Fibroblast of lung (primary cell): Measurements from ENCODE around the gene C2orf78. TPM values are rescaled to one million over a fixed set of nuclear protein-coding genes. Genes with fewer than 3 reads are reported as not detected.
"Not testable (repeated sequence)": the region's sequence is repeated elsewhere in the genome, so short reads cannot be mapped to it uniquely, and the experiment has no call there.

Source experiments
- DNase-seq, 2 donors: peaks; one replicate each; pipeline versions ENCODE4 v3.0.0 to v3.0.0-alpha.2; 2010; ENCODE audit warnings: low read depth in 2 of 2
- H2AFZ ChIP-seq: 2 replicates; pipeline ENCODE4 v1.5.1; 2012; ENCODE audit warnings: low read length, control low read depth, inconsistent platforms
- H3K27ac ChIP-seq: 2 replicates; pipeline ENCODE4 v1.5.1; 2011; ENCODE audit warnings: low read length, control low read depth; ENCODE audit not compliant: insufficient read depth
- H3K27me3 ChIP-seq: 2 replicates; pipeline ENCODE4 v1.5.1; 2011; ENCODE audit warnings: mild to moderate bottlenecking, low read length; ENCODE audit not compliant: control insufficient read depth, insufficient read depth
- H3K36me3 ChIP-seq: 2 replicates; pipeline ENCODE4 v1.5.1; 2011; ENCODE audit warnings: low read length; ENCODE audit not compliant: control insufficient read depth, insufficient read depth
- H3K4me1 ChIP-seq: 2 replicates; pipeline ENCODE4 v1.5.1; 2011; ENCODE audit warnings: low read length; ENCODE audit not compliant: control insufficient read depth, insufficient read depth; ENCODE audit errors: extremely low read depth
- H3K4me2 ChIP-seq: 2 replicates; pipeline ENCODE4 v1.5.1; 2011; ENCODE audit warnings: low read length, control low read depth; ENCODE audit not compliant: insufficient read depth; ENCODE audit errors: extremely low read depth
- H3K4me3 ChIP-seq, 4 experiments: fragments of 200-600 bp in 1 of 4; sonication (generic) in 1 of 4; replicated peaks in 1 of 4; 2 replicates each; pipeline ENCODE4 v1.5.1; 2011 to 2016; ENCODE audit warnings: low read length in 4 of 4, low read depth in 3 of 4, mild to moderate bottlenecking in 3 of 4, control low read depth in 2 of 4, inconsistent platforms in 1 of 4, mixed read lengths in 1 of 4; ENCODE audit not compliant: insufficient read depth in 1 of 4; ENCODE audit errors: control extremely low read depth in 1 of 4
- H3K79me2 ChIP-seq: 2 replicates; pipeline ENCODE4 v1.5.1; 2012; ENCODE audit warnings: mild to moderate bottlenecking, low read length, inconsistent platforms; ENCODE audit not compliant: control insufficient read depth, insufficient read depth
- H3K9ac ChIP-seq: 2 replicates; pipeline ENCODE4 v1.5.1; 2011; ENCODE audit warnings: mild to moderate bottlenecking, low read length, control low read depth; ENCODE audit not compliant: insufficient read depth
- H3K9me3 ChIP-seq: 2 replicates; pipeline ENCODE4 v1.5.1; 2012; ENCODE audit warnings: low read depth, low read length; ENCODE audit not compliant: control insufficient read depth, insufficient read depth
- H4K20me1 ChIP-seq: 2 replicates; pipeline ENCODE4 v1.5.1; 2011; ENCODE audit warnings: low read length; ENCODE audit not compliant: control insufficient read depth, insufficient read depth; ENCODE audit errors: extremely low read depth
- EZH2 ChIP-seq: IDR thresholded peaks from 2 replicates; pipeline ENCODE4 v1.5.1; 2012; ENCODE audit warnings: low read length, control low read depth, mild to moderate bottlenecking; ENCODE audit errors: missing control alignments
- polyA plus RNA-seq, 2 donors: library from polyadenylated mRNA; depleted of rRNA in 1 of 2; stranded (reverse) in 1 of 2; unstranded in 1 of 2; fragments of >200 nt; gene quantifications; 2 replicates each; pipeline ENCODE4 v1.2.1, GENCODE V29; 2011 to 2012; ENCODE audit warnings: missing spikeins in 1 of 2
- total RNA-seq: library from RNA; depleted of rRNA; stranded (reverse); fragments of >200 nt; gene quantifications from 2 replicates; pipeline ENCODE4 v1.2.1, GENCODE V29; 2014
- TF ChIP-seq, protein P1 (sequence below), 2 donors: IDR thresholded peaks in 1 of 2; conservative IDR thresholded peaks in 1 of 2; 1 replicate in 1 of 2; 2 replicates in 1 of 2; pipeline ENCODE4 v1.5.1; 2011 to 2012; ENCODE audit warnings: low read length in 2 of 2, control low read depth in 1 of 2, inconsistent platforms in 1 of 2, low read depth in 1 of 2, mild to moderate bottlenecking in 1 of 2

The C2orf78 gene
- total and polyA plus RNA-seq, 2 donors (not counting 1 experiment from before 2014, with no cell fraction given) = not detected

DNA sequence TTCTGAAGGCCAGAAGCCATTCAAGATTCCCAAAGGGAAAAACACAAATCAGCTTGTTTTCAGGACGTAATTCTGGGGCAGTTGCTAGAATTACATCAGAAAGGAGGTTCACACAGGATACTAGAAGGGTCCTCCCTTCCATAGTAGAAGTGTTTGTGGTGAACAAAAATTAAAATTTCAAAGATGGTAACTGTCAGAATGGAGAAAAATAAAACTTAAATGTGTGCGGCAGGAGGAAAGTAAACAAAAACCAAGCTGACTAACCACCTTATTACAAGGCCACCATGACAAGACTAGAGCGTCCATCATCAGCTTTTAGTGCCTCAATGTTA is 37.1 kb upstream of the C2orf78 start:
- no peaks in the 10 kb centered on the region for H3K27me3 ChIP-seq
- no peak overlapping the region for H3K4me3 ChIP-seq
- H3K4me1 ChIP-seq = no peaks in the 10 kb centered on the region
- no peak overlapping the region for H3K9ac ChIP-seq
- DNase-seq = no peak
- H4K20me1 ChIP-seq = no peaks in the 10 kb centered on the region
- no peak overlapping the region for H3K4me2 ChIP-seq
- H3K27ac ChIP-seq = no peak overlapping the region
- peaks cover 2% of the 10 kb centered on the region for H3K36me3 ChIP-seq
- H3K9me3 ChIP-seq = no peaks in the 10 kb centered on the region
- H3K79me2 ChIP-seq = no peaks in the 10 kb centered on the region
- TF ChIP-seq, protein P1, sequence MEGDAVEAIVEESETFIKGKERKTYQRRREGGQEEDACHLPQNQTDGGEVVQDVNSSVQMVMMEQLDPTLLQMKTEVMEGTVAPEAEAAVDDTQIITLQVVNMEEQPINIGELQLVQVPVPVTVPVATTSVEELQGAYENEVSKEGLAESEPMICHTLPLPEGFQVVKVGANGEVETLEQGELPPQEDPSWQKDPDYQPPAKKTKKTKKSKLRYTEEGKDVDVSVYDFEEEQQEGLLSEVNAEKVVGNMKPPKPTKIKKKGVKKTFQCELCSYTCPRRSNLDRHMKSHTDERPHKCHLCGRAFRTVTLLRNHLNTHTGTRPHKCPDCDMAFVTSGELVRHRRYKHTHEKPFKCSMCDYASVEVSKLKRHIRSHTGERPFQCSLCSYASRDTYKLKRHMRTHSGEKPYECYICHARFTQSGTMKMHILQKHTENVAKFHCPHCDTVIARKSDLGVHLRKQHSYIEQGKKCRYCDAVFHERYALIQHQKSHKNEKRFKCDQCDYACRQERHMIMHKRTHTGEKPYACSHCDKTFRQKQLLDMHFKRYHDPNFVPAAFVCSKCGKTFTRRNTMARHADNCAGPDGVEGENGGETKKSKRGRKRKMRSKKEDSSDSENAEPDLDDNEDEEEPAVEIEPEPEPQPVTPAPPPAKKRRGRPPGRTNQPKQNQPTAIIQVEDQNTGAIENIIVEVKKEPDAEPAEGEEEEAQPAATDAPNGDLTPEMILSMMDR (conservative IDR thresholded peaks at IDR 0.05 in 1 of 2, IDR thresholded peaks at IDR 0.05 in 1 of 2; ENCODE audit: low read depth in 1 of 2, low read length in 2 of 2) = no peak
- TF ChIP-seq EZH2 = no peak
- H2AFZ ChIP-seq = no peak overlapping the region

DNA sequence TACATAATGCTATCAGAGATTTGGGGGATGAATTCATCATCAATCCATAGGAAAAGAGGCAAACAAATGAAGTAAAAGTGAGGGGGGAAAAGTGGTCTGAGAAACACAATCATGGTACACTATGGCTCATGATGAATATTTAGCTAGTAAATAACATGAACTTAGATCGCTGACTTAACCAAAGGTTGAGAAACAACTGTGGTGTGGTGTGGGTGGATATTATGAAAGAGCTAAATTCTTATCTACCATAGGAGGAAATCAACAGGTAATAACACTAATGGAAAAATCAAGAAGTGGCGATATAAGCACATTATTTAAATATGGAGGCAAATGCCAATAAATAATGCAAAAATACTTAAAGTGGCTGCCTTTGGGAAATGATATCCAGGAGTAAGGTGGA is 34.7 kb upstream of the C2orf78 start:
- no peak overlapping the region for H3K27ac ChIP-seq
- no peak for TF ChIP-seq EZH2
- TF ChIP-seq, protein P1 (conservative IDR thresholded peaks at IDR 0.05 in 1 of 2, IDR thresholded peaks at IDR 0.05 in 1 of 2; ENCODE audit: low read depth in 1 of 2, low read length in 2 of 2) = no peak
- no peak for DNase-seq

DNA sequence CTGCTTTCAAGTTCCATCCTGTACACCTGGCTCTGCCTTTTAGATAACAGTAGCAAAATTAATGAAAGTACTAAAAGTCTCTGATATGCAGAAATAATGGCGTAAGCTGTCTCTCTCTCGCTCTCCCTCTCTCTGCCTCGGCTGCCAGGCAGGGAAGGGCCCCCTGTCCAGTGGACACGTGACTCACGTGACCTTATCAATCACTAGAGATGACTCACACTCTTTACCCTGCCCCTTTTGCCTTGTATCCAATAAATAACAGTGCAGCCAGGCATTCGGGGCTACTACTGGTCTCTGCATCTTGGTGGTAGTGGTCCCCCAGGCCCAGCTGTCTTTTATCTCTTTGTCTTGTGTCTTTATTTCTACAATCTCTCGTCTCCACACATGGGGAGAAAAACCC is 29.7 kb upstream of the C2orf78 start:
- not testable (repeated sequence) for H4K20me1 ChIP-seq, H2AFZ ChIP-seq, DNase-seq, H3K79me2 ChIP-seq, H3K27ac ChIP-seq, H3K9ac ChIP-seq, H3K4me2 ChIP-seq, H3K9me3 ChIP-seq, H3K4me1 ChIP-seq, H3K36me3 ChIP-seq, H3K27me3 ChIP-seq, H3K4me3 ChIP-seq

More for the DNA sequence above, 34.7 kb upstream of the C2orf78 start:
- Histone ChIP-seq H3K27me3 (no peaks in the 10 kb centered on the region), H3K9me3 (no peaks in the 10 kb centered on the region), H3K79me2 (no peaks in the 10 kb centered on the region), H3K36me3 (peaks cover 6% of the 10 kb centered on the region), H4K20me1 (no peaks in the 10 kb centered on the region), H3K4me1 (no peaks in the 10 kb centered on the region), H3K4me2 (no peak overlapping the region), H3K4me3 (no peak overlapping the region), H3K9ac (no peak overlapping the region), H2AFZ (no peak overlapping the region)
